NCI-H2196 treated with DMSO at 0.1 percent for 48 hours (cell line): ENCODE measurements around the gene PLA2G6.
A peak's percentile ranks its signal among the peaks of the same experiment; 100 is the strongest.
"Not testable (repeated sequence)": the region's sequence is repeated elsewhere in the genome, so short reads cannot be mapped to it uniquely, and the experiment has no call there.

Experiments
- DNase-seq: peaks from one replicate; lab custom pipeline; 2025; ENCODE audit not compliant: unreplicated experiment; lab: John Stamatoyannopoulos, UW

PLA2G6 gene

GRCh38 chr22:38169116-38169515 lies 12.5 kb downstream of the PLA2G6 start:
- no peak for DNase-seq

GRCh38 chr22:38167988-38168407 lies 13.6 kb downstream of the PLA2G6 start:
- DNase-seq: no peak

- DNase-seq: no peak
Observed at GRCh38 chr22:38165922-38166593, 15.6 kb downstream of the PLA2G6 start.

- DNase-seq: no peak
Observed at GRCh38 chr22:38164551-38164918, 17.1 kb downstream of the PLA2G6 start.

- DNase-seq: no peak
Observed at GRCh38 chr22:38163844-38164550, 17.6 kb downstream of the PLA2G6 start.

- no peak for DNase-seq
Observed at GRCh38 chr22:38162881-38163843, 18.5 kb downstream of the PLA2G6 start.

GRCh38 chr22:38155703-38156102 lies 25.9 kb downstream of the PLA2G6 start:
- no peak for DNase-seq

GRCh38 chr22:38154563-38154915 lies 27.1 kb downstream of the PLA2G6 start:
- not testable (repeated sequence) for DNase-seq

- peak; percentile 40 for DNase-seq
Observed at GRCh38 chr22:38153821-38154562, 27.6 kb downstream of the PLA2G6 start.

- no peak for DNase-seq
Observed at GRCh38 chr22:38151126-38151500, 30.5 kb downstream of the PLA2G6 start.

- DNase-seq: no peak
Observed at GRCh38 chr22:38148245-38148644, 33.4 kb downstream of the PLA2G6 start.

GRCh38 chr22:38146166-38146565 lies 35.5 kb downstream of the PLA2G6 start:
- not testable (repeated sequence) for DNase-seq

GRCh38 chr22:38144025-38144405 lies 37.6 kb downstream of the PLA2G6 start:
- DNase-seq: no peak

- no peak for DNase-seq
Observed at GRCh38 chr22:38142606-38143005, 39.0 kb downstream of the PLA2G6 start.

- no peak for DNase-seq
Observed at GRCh38 chr22:38141217-38141973, 40.2 kb downstream of the PLA2G6 start.

- no peak for DNase-seq
Observed at GRCh38 chr22:38139901-38140300, 41.7 kb downstream of the PLA2G6 start.

GRCh38 chr22:38138961-38139360 lies 42.7 kb downstream of the PLA2G6 start:
- no peak for DNase-seq

GRCh38 chr22:38137876-38138687 lies 43.5 kb downstream of the PLA2G6 start:
- DNase-seq: no peak

GRCh38 chr22:38136607-38137006 lies 45.0 kb downstream of the PLA2G6 start:
- no peak for DNase-seq
